Mesenchymal stem cell (in vitro differentiated cells and primary cell): Measurements from ENCODE around the gene OTOF.
A peak's percentile ranks its signal among the peaks of the same experiment; 100 is the strongest.

Experiments used
- DNase-seq: peaks from one replicate; pipeline ENCODE4 v3.0.0-alpha.2; 2013
- H2AFZ ChIP-seq: one replicate; pipeline ENCODE4 v1.6.1; 2013; ENCODE audit warnings: low read depth, mild to moderate bottlenecking, control low read depth, inconsistent platforms, low read length, moderate library complexity
- H2AK5ac ChIP-seq: 2 replicates; pipeline ENCODE4 v1.6.1; 2013; ENCODE audit warnings: low read length, moderate library complexity, mild to moderate bottlenecking, inconsistent platforms; ENCODE audit not compliant: severe bottlenecking
- H2BK120ac ChIP-seq: one replicate; pipeline ENCODE4 v1.6.1; 2013; ENCODE audit warnings: low read depth, mild to moderate bottlenecking, inconsistent platforms, low read length, moderate library complexity
- H2BK12ac ChIP-seq, 2 experiments: one replicate each; pipeline ENCODE4 v1.6.1; 2013; ENCODE audit warnings: inconsistent platforms in 2 of 2, low read length in 2 of 2, mild to moderate bottlenecking in 2 of 2, moderate library complexity in 2 of 2, control low read depth in 1 of 2
- H2BK15ac ChIP-seq: one replicate; pipeline ENCODE4 v1.6.1; 2013; ENCODE audit warnings: mild to moderate bottlenecking, low read depth, inconsistent platforms; ENCODE audit not compliant: poor library complexity, severe bottlenecking
- H2BK5ac ChIP-seq: 2 replicates; pipeline ENCODE4 v1.6.1; 2013; ENCODE audit warnings: low read depth, mild to moderate bottlenecking, low read length, control low read depth, inconsistent platforms; ENCODE audit not compliant: poor library complexity, severe bottlenecking
- H3K14ac ChIP-seq, 2 experiments: one replicate each; pipeline ENCODE4 v1.6.1; 2013; ENCODE audit warnings: inconsistent platforms in 2 of 2, low read length in 2 of 2, control low read depth in 1 of 2, mild to moderate bottlenecking in 1 of 2, moderate library complexity in 1 of 2
- H3K18ac ChIP-seq, 2 experiments: one replicate each; pipeline ENCODE4 v1.6.1; 2013; ENCODE audit warnings: inconsistent platforms in 2 of 2, low read length in 2 of 2, control low read depth in 1 of 2, low read depth in 1 of 2, mild to moderate bottlenecking in 1 of 2
- H3K23ac ChIP-seq, 2 experiments: one replicate each; pipeline ENCODE4 v1.6.1; 2013; ENCODE audit warnings: inconsistent platforms in 2 of 2, low read length in 2 of 2, mild to moderate bottlenecking in 2 of 2, moderate library complexity in 2 of 2, control low read depth in 1 of 2
- H3K27ac ChIP-seq: 2 replicates; pipeline ENCODE4 v1.5.1; 2013; ENCODE audit warnings: mild to moderate bottlenecking, moderate library complexity, low read length, control low read depth, inconsistent platforms; ENCODE audit not compliant: poor library complexity, severe bottlenecking
- H3K27me3 ChIP-seq, 2 experiments: 2 replicates each; pipeline versions ENCODE4 v1.6.1 to v1.7.0; 2013; ENCODE audit warnings: low read length in 2 of 2, mild to moderate bottlenecking in 2 of 2, moderate library complexity in 2 of 2, control low read depth in 1 of 2, inconsistent platforms in 1 of 2; ENCODE audit not compliant: control insufficient read depth in 1 of 2, insufficient read depth in 1 of 2
- H3K36me3 ChIP-seq, 2 experiments: 2 replicates each; pipeline versions ENCODE4 v1.6.1 to v1.7.0; 2013; ENCODE audit warnings: low read length in 2 of 2, control low read depth in 1 of 2, inconsistent platforms in 1 of 2, low read depth in 1 of 2, mild to moderate bottlenecking in 1 of 2; ENCODE audit not compliant: insufficient read depth in 2 of 2, control insufficient read depth in 1 of 2
- H3K4ac ChIP-seq, 2 experiments: one replicate each; pipeline ENCODE4 v1.6.1; 2013; ENCODE audit warnings: inconsistent platforms in 2 of 2, low read length in 2 of 2, mild to moderate bottlenecking in 2 of 2, moderate library complexity in 2 of 2, control low read depth in 1 of 2, low read depth in 1 of 2
- H3K4me1 ChIP-seq: 2 replicates; pipeline ENCODE4 v1.6.1; 2013; ENCODE audit warnings: low read depth, low read length, control low read depth; ENCODE audit not compliant: control insufficient read depth, insufficient read depth
- H3K4me2 ChIP-seq: 2 replicates; pipeline ENCODE4 v1.6.1; 2013; ENCODE audit warnings: low read length, mild to moderate bottlenecking, inconsistent platforms; ENCODE audit not compliant: poor library complexity, severe bottlenecking
- H3K4me3 ChIP-seq, 2 experiments: 2 replicates each; pipeline versions ENCODE4 v1.5.1 to v1.7.0; 2013; ENCODE audit warnings: low read length in 2 of 2, mild to moderate bottlenecking in 2 of 2, control low read depth in 1 of 2, low read depth in 1 of 2; ENCODE audit not compliant: insufficient read depth in 1 of 2
- H3K79me1 ChIP-seq: replicated peaks from 2 replicates; pipeline ENCODE4 v1.6.1; 2013; ENCODE audit warnings: mild to moderate bottlenecking, control low read depth, low read length, inconsistent platforms; ENCODE audit not compliant: poor library complexity, severe bottlenecking
- H3K9ac ChIP-seq: 2 replicates; pipeline ENCODE4 v1.7.0; 2013; ENCODE audit warnings: mild to moderate bottlenecking, low read length, moderate library complexity
- H3K9me3 ChIP-seq: 2 replicates; pipeline ENCODE4 v1.7.0; 2013; ENCODE audit warnings: mild to moderate bottlenecking, low read length; ENCODE audit not compliant: control insufficient read depth
- H4K8ac ChIP-seq: one replicate; pipeline ENCODE4 v1.6.1; 2013; ENCODE audit warnings: inconsistent platforms, mild to moderate bottlenecking, low read length, moderate library complexity
- H4K91ac ChIP-seq: one replicate; pipeline ENCODE4 v1.6.1; 2013; ENCODE audit warnings: mild to moderate bottlenecking, low read length, inconsistent platforms
- WGBS: methylation state at CpG from one replicate; pipeline ENCODE4 v1.1.7; 2013; ENCODE audit warnings: mixed read lengths; 5-methylcytosine and 5-hydroxymethylcytosine counted together

OTOF gene

DNA sequence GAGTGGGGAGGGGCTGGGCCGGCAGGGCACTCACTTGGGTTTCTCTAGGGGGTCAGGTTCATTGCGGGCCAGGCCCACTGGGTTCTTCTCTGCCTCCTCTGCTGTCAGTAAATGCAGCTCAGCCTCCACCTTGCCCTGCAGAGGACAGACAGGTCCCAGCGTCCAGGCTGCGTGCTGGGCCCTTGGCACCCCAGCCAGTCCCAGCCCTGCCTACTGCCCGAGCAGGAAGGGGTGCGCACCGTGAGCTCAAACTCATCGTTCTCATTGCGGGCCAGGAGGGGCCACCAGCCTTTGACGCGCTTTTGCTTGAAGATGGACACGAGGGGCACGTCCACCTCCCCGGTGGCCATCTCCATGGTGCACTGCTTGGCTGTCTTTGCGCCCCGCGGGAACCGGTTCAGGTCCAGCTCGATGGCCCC is 17.3 kb downstream of the OTOF start:
- Histone ChIP-seq H3K4me1 (peaks cover 19% of the 10 kb centered on the region), H3K4ac (no peak overlapping the region), H2BK15ac (no peak overlapping the region), H4K91ac (no peak overlapping the region), H3K9ac (no peak overlapping the region), H3K27ac (no peak overlapping the region), H3K18ac (peak overlapping the region in 1 of 2 experiments; percentile 2), H3K23ac (no peak overlapping the region), H2BK12ac (no peak overlapping the region), H3K4me3 (no peak overlapping the region), H3K36me3 (no peaks in the 10 kb centered on the region), H3K27me3 (peaks cover 0 to 25% of the 10 kb centered on the region in 2 experiments), H4K8ac (no peak overlapping the region), H3K79me1 (no peaks in the 10 kb centered on the region), H2AK5ac (no peak overlapping the region), H2AFZ (no peak overlapping the region), H3K9me3 (no peaks in the 10 kb centered on the region), H2BK120ac (no peak overlapping the region), H3K14ac (no peak overlapping the region), H2BK5ac (no peak overlapping the region), H3K4me2 (no peak overlapping the region)
- WGBS = 90% methylated on average over 19 of the region's 19 CpGs
- DNase-seq = no peak

DNA sequence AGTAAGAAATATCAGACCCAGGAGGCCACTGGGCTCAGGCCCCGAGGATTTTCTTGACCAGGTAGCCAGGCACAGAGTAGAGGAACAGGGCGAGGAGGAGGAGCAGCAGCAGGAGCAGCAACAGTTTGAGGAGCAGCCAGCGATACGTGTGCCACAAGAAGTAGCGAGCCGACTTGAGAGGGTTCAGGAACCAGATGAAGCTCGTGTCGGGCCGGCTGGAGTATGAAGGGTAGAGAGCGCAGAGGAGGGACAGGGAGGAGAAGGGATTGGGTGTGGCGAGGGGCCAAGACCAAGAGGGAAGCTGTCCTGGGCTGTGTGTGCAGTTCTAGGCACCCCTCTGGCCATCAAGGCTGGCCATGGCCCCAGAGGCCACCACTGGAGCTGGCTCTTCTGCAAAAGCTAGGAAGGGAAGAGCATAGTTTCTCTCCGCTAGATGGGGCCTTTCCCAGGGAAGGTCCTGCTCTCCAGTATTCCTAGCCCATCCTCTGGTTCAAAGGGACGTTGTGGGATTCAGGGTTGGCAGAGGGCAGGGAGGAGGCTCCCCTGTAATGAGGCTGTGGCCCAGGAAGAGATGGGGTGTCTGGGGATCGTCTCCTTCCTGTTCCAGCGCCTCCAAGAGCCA is 17.8 kb downstream of the OTOF start:
- no peak overlapping the region for H4K91ac ChIP-seq
- H3K4me3 ChIP-seq = no peak overlapping the region
- 85% methylated on average over 15 of the region's 15 CpGs for WGBS
- no peak overlapping the region for H3K18ac ChIP-seq
- H2AFZ ChIP-seq = no peak overlapping the region
- DNase-seq = no peak
- H4K8ac ChIP-seq = no peak overlapping the region
- H3K23ac ChIP-seq = peak overlapping the region in 1 of 2 experiments; percentile 28
- H3K14ac ChIP-seq = no peak overlapping the region
- H2AK5ac ChIP-seq = no peak overlapping the region
- H3K27me3 ChIP-seq = peaks cover 0 to 29% of the 10 kb centered on the region in 2 experiments
- H3K9ac ChIP-seq = no peak overlapping the region
- no peaks in the 10 kb centered on the region for H3K36me3 ChIP-seq
- H2BK5ac ChIP-seq = no peak overlapping the region
- no peak overlapping the region for H2BK15ac ChIP-seq
- H3K4me1 ChIP-seq = peaks cover 19% of the 10 kb centered on the region
- H3K4ac ChIP-seq = no peak overlapping the region
- H3K27ac ChIP-seq = no peak overlapping the region
- no peak overlapping the region for H2BK12ac ChIP-seq
- no peaks in the 10 kb centered on the region for H3K79me1 ChIP-seq
- H2BK120ac ChIP-seq = no peak overlapping the region
- H3K4me2 ChIP-seq = no peak overlapping the region
- no peaks in the 10 kb centered on the region for H3K9me3 ChIP-seq

DNA sequence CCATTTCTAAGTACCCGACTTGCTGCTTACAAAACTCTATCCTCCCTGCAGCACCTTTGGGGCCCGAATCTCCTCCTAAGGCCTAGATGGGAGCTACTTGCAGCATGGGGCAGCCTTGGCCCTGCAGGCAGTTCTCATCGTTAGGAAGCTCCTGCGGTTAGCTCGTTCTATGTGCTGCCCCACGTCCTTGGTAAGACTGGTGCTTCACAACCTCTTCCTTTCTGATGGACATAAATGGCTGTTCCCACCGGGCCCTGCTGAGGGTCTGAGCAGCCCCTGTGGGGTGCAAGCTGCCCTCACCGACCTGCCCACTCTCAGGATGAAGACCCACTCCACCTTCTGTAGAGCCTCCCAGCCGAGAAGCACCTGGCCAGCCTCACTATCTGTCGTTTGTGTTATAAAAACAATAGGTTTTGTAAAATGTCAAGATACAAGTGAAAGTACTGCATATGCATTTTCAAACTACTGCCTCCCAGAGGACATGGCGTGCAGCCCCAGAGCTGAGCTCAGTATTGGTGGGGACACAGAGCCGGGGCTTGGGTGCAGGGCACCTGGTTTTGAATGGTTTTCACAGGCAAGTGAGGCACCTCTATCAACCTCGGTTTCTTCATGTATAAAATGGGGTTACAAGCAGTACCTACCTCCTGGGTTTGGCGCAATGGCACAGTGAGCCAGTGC is 19.4 kb downstream of the OTOF start:
- no peak overlapping the region for H3K4me2 ChIP-seq
- no peak overlapping the region for H2BK5ac ChIP-seq
- no peak overlapping the region for H2BK15ac ChIP-seq
- no peaks in the 10 kb centered on the region for H3K79me1 ChIP-seq
- no peak overlapping the region for H3K18ac ChIP-seq
- H4K91ac ChIP-seq = no peak overlapping the region
- peaks cover 11 to 43% of the 10 kb centered on the region in 2 experiments for H3K27me3 ChIP-seq
- 91% methylated on average over 12 of the region's 14 CpGs for WGBS
- H3K4me1 ChIP-seq = peaks cover 19% of the 10 kb centered on the region
- no peak overlapping the region for H2AK5ac ChIP-seq
- no peak overlapping the region for H2BK120ac ChIP-seq
- no peak overlapping the region for H3K9ac ChIP-seq
- H3K27ac ChIP-seq = no peak overlapping the region
- no peak overlapping the region for H2AFZ ChIP-seq
- no peak overlapping the region for H3K14ac ChIP-seq
- H3K36me3 ChIP-seq = no peaks in the 10 kb centered on the region
- H3K4ac ChIP-seq = no peak overlapping the region
- no peaks in the 10 kb centered on the region for H3K9me3 ChIP-seq
- no peak overlapping the region for H2BK12ac ChIP-seq
- no peak overlapping the region for H4K8ac ChIP-seq
- DNase-seq = no peak
- H3K23ac ChIP-seq = no peak overlapping the region
- H3K4me3 ChIP-seq = no peak overlapping the region

DNA sequence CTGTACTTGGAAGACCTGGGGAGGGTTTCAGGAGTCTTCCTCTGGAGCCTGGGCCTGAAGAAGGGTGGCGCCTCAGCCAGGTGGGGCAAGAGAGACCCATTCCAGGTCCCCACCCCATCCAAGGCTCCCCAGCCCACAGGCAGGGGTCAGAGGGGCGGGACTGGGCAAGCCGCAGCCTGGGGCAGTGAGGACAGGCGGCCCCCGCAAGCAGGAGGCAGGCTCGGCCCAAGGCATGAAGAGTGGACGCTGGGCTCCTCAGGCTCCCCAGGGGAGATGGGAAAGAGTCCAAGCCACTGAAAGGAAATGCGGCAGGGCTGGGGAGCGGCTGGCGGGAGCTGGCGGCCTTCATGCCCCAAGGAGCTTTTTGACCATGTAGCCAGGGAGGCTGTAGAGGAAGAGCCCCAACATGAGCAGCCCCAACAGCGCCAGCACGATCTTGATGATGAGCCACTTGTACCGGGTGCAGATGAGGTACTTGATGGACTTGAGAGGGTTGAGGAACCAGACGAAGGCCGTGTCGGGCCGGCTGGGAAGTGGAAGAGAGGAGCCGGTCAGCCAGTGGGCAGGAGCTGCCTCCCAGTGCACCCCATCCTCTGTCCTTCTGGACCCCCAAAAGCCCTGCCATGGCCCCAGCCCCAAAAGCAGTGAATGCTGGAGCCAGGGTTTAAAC is 20.1 kb downstream of the OTOF start:
- H3K27me3 ChIP-seq = peaks cover 11 to 49% of the 10 kb centered on the region in 2 experiments

More for the DNA sequence above, 20.1 kb downstream of the OTOF start:
- no peaks in the 10 kb centered on the region for H3K79me1 ChIP-seq
- H3K4me3 ChIP-seq = no peak overlapping the region
- H3K27ac ChIP-seq = no peak overlapping the region
- H2AFZ ChIP-seq = no peak overlapping the region
- no peak overlapping the region for H4K8ac ChIP-seq
- DNase-seq = no peak
- H3K9me3 ChIP-seq = no peaks in the 10 kb centered on the region
- H2BK15ac ChIP-seq = no peak overlapping the region
- H3K18ac ChIP-seq = no peak overlapping the region
- no peak overlapping the region for H2BK5ac ChIP-seq
- no peak overlapping the region for H2BK120ac ChIP-seq
- no peak overlapping the region for H2AK5ac ChIP-seq
- H3K36me3 ChIP-seq = no peaks in the 10 kb centered on the region
- no peak overlapping the region for H3K4ac ChIP-seq
- H3K9ac ChIP-seq = no peak overlapping the region
- no peak overlapping the region for H3K14ac ChIP-seq
- H3K4me2 ChIP-seq = no peak overlapping the region
- 93% methylated on average over 19 of the region's 19 CpGs for WGBS
- no peak overlapping the region for H3K23ac ChIP-seq
- H4K91ac ChIP-seq = no peak overlapping the region
- H2BK12ac ChIP-seq = no peak overlapping the region
- peaks cover 14% of the 10 kb centered on the region for H3K4me1 ChIP-seq
